Activated naive CD4-positive, alpha-beta T cell treated with anti-CD3 and anti-CD28 coated beads for 36 hours (primary cell): Measurements from ENCODE around the gene LHX1. TPM values are rescaled to one million over a fixed set of nuclear protein-coding genes. Genes with fewer than 3 reads are reported as not detected.

Experiments used
- CTCF ChIA-PET: fragments of 350-600 bp; sonication (Branson Sonifier 250); formaldehyde crosslinking; loops from one replicate; lab custom pipeline; 2021; ENCODE audit warnings: antibody characterized with exemption; lab: Charles Lee
- DNase-seq: peaks from one replicate; pipeline ENCODE4 v3.0.0-alpha.2; 2020
- H3K27ac Mint-ChIP-seq: one replicate; pipeline ENCODE4 v1.8.0; 2021; ENCODE audit warnings: mild to moderate bottlenecking, mixed read lengths
- H3K27me3 Mint-ChIP-seq: one replicate; pipeline ENCODE4 v1.8.0; 2021; ENCODE audit warnings: low read depth, mixed read lengths
- H3K36me3 Mint-ChIP-seq: one replicate; pipeline ENCODE4 v1.8.0; 2021; ENCODE audit warnings: low read depth, mixed read lengths
- H3K4me1 Mint-ChIP-seq: one replicate; pipeline ENCODE4 v1.8.0; 2021; ENCODE audit warnings: low read depth, mixed read lengths
- H3K4me3 Mint-ChIP-seq: one replicate; pipeline ENCODE4 v1.8.0; 2021; ENCODE audit warnings: mild to moderate bottlenecking, moderate library complexity, mixed read lengths
- H3K9me3 Mint-ChIP-seq: one replicate; pipeline ENCODE4 v1.8.0; 2021; ENCODE audit warnings: mixed read lengths
- intact Hi-C: fragments of 100-400 bp; cut with micrococcal nuclease; formaldehyde crosslinking; loops from one replicate; pipeline ENCODE4 v1.15.1; 2023
- total RNA-seq, 2 experiments: library from RNA; stranded (reverse); gene quantifications; one replicate each; pipeline ENCODE4 v1.2.3, GENCODE V29; 2021

LHX1 gene
- total RNA-seq, 2 experiments from 2014 or later, result not detected

DNA sequence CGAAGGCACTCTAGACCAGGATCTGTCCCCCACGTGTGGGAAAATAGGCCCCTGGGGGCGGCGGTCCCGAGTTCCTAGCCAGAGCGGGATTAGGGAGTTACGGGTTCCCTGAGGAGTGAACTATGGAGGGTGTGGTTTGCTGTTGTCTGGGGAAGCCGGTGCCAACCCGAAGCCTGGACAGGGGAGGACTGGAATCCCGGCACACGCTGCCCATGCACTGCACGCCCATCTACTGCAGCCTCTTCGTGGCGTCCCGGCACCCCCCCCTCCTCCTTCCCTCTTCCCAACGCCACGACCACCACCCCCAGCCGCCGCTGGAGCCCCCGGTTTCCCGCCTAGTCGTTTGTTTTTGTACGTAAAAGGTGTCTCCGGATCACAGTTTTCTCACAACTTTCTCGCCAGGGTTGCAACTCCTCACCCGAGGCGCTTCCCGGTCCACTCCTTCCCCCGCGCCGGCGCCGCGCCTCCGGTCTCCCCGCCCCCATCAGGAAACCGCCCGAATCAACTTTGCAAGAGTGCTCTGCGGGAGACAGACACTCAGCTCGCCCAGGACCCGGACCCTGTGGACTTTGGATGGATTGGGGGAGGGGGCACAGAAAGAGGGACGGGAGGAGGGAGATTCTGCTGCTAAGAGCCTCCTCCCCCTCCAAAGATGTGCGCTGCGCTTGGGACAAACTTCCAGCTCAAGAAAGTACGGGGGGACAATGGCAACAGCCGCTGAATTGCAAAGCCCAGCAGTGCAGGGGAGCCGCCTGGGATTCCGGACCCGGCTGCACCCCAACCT, 1.4 kb upstream of the LHX1 start:
- H3K36me3 Mint-ChIP-seq, result no peaks in the 10 kb centered on the region
- peak overlapping the region; percentile 41 for H3K4me3 Mint-ChIP-seq
- H3K27me3 Mint-ChIP-seq, result peaks cover 89% of the 10 kb centered on the region
- H3K4me1 Mint-ChIP-seq, result peaks cover 69% of the 10 kb centered on the region
- intact Hi-C loops, result loop anchor here (10.0 kb wide), 1 partner anchor 809 kb away; the partner anchor contains the start of gene HNF1B
- no peaks in the 10 kb centered on the region for H3K9me3 Mint-ChIP-seq
- CTCF ChIA-PET, result interaction anchor here (0.6 kb wide), 1 partner anchor 112 kb away, joined by 3 read pairs; no protein-coding TSS in a partner anchor
- no peak for DNase-seq
- no peak overlapping the region for H3K27ac Mint-ChIP-seq

DNA sequence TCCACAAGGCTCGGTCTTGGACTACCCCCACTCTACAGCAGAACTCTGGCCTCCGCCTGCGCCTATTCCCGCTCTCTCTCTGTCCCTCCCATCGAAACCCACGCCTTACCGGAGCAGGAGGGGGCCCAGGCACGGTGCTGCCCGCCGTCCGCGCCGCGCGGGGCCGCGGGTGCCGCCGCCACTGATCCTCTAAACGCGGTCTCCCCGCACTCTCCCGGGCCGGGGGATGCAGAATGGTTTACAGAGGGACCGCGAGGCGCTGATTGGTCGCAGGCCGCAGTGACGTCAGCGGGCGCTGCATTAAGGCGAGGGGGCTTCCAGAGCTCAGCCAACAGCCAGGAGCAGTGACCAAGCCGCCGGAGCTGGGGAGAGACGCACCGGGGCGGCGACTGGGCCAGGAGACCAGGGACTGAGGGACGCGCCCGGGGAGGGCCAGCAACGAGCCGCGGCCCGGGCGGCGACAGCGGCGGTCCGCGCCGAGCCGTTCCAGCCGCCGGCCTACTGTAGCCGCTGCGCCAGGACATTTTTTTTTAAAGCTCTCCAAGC, 747 bp upstream of the LHX1 start:
- CTCF ChIA-PET, result no interaction called here
- intact Hi-C loops, result loop anchor here (10.0 kb wide), 1 partner anchor 808 kb away; the partner anchor contains the start of gene HNF1B
- Mint-ChIP-seq H3K27me3 (peaks cover 89% of the 10 kb centered on the region), H3K4me3 (peak overlapping the region; percentile 59), H3K9me3 (no peaks in the 10 kb centered on the region), H3K36me3 (no peaks in the 10 kb centered on the region), H3K4me1 (peaks cover 71% of the 10 kb centered on the region), H3K27ac (no peak overlapping the region)
- no peak for DNase-seq

DNA sequence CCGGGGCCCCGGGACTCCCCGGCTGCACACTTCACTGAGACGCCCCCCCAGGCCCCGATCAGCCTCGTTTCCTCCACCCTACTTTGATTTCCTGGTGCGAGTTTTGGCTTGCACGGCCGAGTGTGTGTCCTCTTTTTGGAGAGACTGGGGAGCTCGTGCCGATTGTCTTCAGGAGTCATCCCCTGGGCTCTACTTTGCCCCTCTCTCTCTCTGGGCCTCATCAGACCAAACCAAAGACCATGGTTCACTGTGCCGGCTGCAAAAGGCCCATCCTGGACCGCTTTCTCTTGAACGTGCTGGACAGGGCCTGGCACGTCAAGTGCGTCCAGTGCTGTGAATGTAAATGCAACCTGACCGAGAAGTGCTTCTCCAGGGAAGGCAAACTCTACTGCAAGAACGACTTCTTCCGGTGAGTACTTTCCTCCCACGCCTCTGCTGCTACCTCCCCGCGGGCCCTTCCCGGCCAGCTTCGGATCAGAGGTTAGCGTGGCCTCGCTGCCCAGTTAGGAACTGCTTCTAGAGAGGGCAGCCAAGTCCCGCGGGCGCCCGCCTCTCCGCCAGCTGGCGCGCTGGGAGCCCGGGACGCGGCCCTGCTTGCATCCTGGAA, 787 bp downstream of the LHX1 start:
- Mint-ChIP-seq H3K4me3 (peak overlapping the region; percentile 59), H3K4me1 (peaks cover 62% of the 10 kb centered on the region), H3K27me3 (peaks cover 77% of the 10 kb centered on the region), H3K27ac (no peak overlapping the region), H3K9me3 (no peaks in the 10 kb centered on the region), H3K36me3 (no peaks in the 10 kb centered on the region)
- peak; percentile 48 for DNase-seq
- intact Hi-C loops, result loop anchor here (10.0 kb wide), 1 partner anchor 807 kb away; the partner anchor contains the start of gene HNF1B
- CTCF ChIA-PET, result interaction anchor here (0.6 kb wide), 1 partner anchor 1090 kb away, joined by 3 read pairs; no protein-coding TSS in a partner anchor

GRCh38 chr17:36938566-36939051, 1.3 kb downstream of the LHX1 start:
- DNase-seq, result no peak
- no peak overlapping the region for H3K4me3 Mint-ChIP-seq
- no peak overlapping the region for H3K27ac Mint-ChIP-seq
- H3K4me1 Mint-ChIP-seq, result peaks cover 61% of the 10 kb centered on the region
- intact Hi-C loops, result loop anchor here (10.0 kb wide), 1 partner anchor 806 kb away; the partner anchor contains the start of gene HNF1B
- no peaks in the 10 kb centered on the region for H3K9me3 Mint-ChIP-seq
- CTCF ChIA-PET, result interaction anchor here (0.6 kb wide), 1 partner anchor 1090 kb away, joined by 3 read pairs; no protein-coding TSS in a partner anchor
- H3K36me3 Mint-ChIP-seq, result no peaks in the 10 kb centered on the region
- peaks cover 77% of the 10 kb centered on the region for H3K27me3 Mint-ChIP-seq

- no peak overlapping the region for H3K4me3 Mint-ChIP-seq
- intact Hi-C loops, result loop anchor here (10.0 kb wide), 1 partner anchor 806 kb away; the partner anchor contains the start of gene HNF1B
- H3K4me1 Mint-ChIP-seq, result peaks cover 56% of the 10 kb centered on the region
- H3K27ac Mint-ChIP-seq, result no peak overlapping the region
- no peak for DNase-seq
- CTCF ChIA-PET, result no interaction called here
- no peaks in the 10 kb centered on the region for H3K9me3 Mint-ChIP-seq
- H3K36me3 Mint-ChIP-seq, result no peaks in the 10 kb centered on the region
- peaks cover 76% of the 10 kb centered on the region for H3K27me3 Mint-ChIP-seq
These were observed 2.0 kb downstream of the LHX1 start for GRCh38 chr17:36939052-36939801.

DNA sequence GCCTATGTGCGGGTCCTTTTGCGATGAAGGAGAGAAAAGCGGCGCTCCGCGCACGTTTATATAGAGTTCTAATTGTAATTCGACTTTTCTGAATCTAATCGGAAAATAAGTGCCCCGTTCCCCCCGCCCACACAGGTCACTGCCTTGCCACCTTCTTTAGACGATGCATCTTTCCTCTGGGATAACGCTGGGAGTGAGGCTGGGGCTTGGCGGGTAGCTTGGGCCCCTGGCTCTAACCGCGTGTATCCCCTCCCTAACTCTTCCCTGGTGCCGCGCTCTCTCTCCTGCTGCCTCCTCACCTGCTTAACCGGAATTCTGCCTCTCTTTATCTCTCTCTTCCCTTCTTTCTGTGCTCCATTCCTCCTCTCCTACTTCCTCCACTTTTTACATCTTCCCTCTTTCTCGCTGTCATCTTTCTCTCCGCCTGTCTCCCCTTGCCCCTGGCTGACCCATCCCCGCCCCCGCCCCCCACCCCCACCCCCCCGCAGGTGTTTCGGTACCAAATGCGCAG, 2.6 kb downstream of the LHX1 start:
- peaks cover 55% of the 10 kb centered on the region for H3K4me1 Mint-ChIP-seq
- H3K9me3 Mint-ChIP-seq, result no peaks in the 10 kb centered on the region
- H3K36me3 Mint-ChIP-seq, result no peaks in the 10 kb centered on the region
- intact Hi-C loops, result loop anchor here (10.0 kb wide), 2 partner anchors 395 to 805 kb away; partner anchors contain the start of genes GGNBP2 and HNF1B
- H3K27ac Mint-ChIP-seq, result no peak overlapping the region
- CTCF ChIA-PET, result no interaction called here
- peak overlapping the region; percentile 7 for H3K4me3 Mint-ChIP-seq
- DNase-seq, result no peak
- peaks cover 81% of the 10 kb centered on the region for H3K27me3 Mint-ChIP-seq

GRCh38 chr17:36940313-36941264, 3.3 kb downstream of the LHX1 start:
- H3K4me3 Mint-ChIP-seq, result no peak overlapping the region
- H3K27me3 Mint-ChIP-seq, result peaks cover 79% of the 10 kb centered on the region
- H3K9me3 Mint-ChIP-seq, result no peaks in the 10 kb centered on the region
- no peaks in the 10 kb centered on the region for H3K36me3 Mint-ChIP-seq
- CTCF ChIA-PET, result no interaction called here
- no peak overlapping the region for H3K27ac Mint-ChIP-seq
- intact Hi-C loops, result loop anchor here (10.0 kb wide), 1 partner anchor 396 kb away; the partner anchor contains the start of gene GGNBP2
- DNase-seq, result no peak
- H3K4me1 Mint-ChIP-seq, result peaks cover 48% of the 10 kb centered on the region

DNA sequence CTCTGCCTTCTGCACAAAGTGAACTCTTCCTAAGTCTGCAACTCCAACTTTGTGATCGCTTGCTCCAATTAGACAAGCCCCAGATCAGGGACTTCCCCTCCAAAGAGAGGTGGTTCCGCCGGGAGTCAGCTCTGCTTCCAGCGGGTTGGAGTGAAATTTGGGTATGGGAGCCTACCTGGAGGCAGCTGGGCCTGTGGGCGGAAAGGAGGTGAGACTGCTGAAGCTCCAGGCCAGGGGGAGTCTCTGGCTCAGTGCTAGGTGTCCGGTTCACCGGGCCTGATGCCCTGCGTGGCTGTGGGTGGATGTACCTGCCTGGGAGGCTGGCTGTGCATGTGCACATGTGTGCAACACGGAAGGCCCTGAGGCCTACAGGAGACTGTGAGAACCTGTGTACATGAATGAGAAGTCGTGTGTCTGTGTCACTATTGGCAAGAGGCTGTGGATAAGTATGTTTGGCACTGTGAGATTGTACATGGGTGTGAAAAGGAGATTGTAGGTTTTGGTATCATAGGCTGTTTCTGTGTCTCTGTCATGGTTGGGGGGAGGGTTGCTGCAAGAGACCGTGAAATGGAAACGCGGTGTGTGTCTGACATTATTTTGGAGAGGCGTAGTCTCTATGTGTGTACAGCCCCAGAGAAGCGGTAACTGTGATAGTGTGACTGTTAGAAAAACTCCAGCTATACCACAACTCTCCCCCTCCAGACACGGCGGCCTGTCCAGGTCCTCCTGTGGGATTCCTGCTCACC, 4.2 kb downstream of the LHX1 start:
- no peak overlapping the region for H3K4me3 Mint-ChIP-seq
- H3K4me1 Mint-ChIP-seq, result peaks cover 39% of the 10 kb centered on the region
- intact Hi-C loops, result loop anchor here (10.0 kb wide), 1 partner anchor 397 kb away; the partner anchor contains the start of gene GGNBP2
- no peaks in the 10 kb centered on the region for H3K36me3 Mint-ChIP-seq
- CTCF ChIA-PET, result interaction anchor here (0.6 kb wide), 1 partner anchor 313 kb away, joined by 4 read pairs; no protein-coding TSS in a partner anchor
- DNase-seq, result no peak
- H3K27me3 Mint-ChIP-seq, result peaks cover 78% of the 10 kb centered on the region
- H3K9me3 Mint-ChIP-seq, result no peaks in the 10 kb centered on the region
- H3K27ac Mint-ChIP-seq, result no peak overlapping the region

DNA sequence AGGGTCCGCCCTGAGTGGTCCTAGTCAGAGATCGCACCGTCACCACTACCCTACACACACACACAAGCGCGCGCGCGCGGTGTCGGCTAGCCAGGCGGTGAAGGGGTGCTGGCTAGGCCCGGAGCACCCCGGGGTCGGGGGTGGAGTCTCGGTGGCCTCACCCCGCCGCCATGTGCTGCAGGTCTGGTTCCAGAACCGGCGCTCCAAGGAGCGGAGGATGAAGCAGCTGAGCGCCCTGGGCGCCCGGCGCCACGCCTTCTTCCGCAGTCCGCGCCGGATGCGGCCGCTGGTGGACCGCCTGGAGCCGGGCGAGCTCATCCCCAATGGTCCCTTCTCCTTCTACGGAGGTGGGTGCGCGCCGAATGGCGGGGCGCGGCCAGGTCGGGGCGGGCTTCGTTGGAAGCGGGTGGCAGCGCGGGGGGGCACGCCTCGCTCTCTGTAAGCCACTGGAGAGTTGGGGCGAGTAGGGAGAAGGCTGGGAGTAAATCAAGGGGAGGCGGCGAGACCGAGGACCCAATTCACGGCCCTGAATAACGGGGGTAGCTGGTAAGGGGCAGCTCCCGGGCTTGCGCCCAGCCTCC, 4.8 kb downstream of the LHX1 start:
- Mint-ChIP-seq H3K27ac (no peak overlapping the region), H3K4me1 (peaks cover 34% of the 10 kb centered on the region), H3K36me3 (no peaks in the 10 kb centered on the region), H3K27me3 (peaks cover 80% of the 10 kb centered on the region), H3K4me3 (no peak overlapping the region), H3K9me3 (no peaks in the 10 kb centered on the region)
- no peak for DNase-seq
- intact Hi-C loops, result loop anchor here (10.0 kb wide), 1 partner anchor 397 kb away; the partner anchor contains the start of gene GGNBP2
- CTCF ChIA-PET, result no interaction called here

GRCh38 chr17:36942631-36943125, 5.4 kb downstream of the LHX1 start:
- Mint-ChIP-seq H3K4me1 (peaks cover 29% of the 10 kb centered on the region), H3K27me3 (peaks cover 76% of the 10 kb centered on the region), H3K36me3 (no peaks in the 10 kb centered on the region), H3K4me3 (no peak overlapping the region), H3K27ac (no peak overlapping the region), H3K9me3 (no peaks in the 10 kb centered on the region)
- CTCF ChIA-PET, result no interaction called here
- DNase-seq, result no peak
- intact Hi-C loops, result loop anchor here (10.0 kb wide), 1 partner anchor 398 kb away; the partner anchor contains the start of gene GGNBP2
